Endothelial cell (in vitro differentiated cells): ENCODE results near the gene ALOX15B. TPM values are rescaled to one million over a fixed set of nuclear protein-coding genes. Genes with fewer than 3 reads are reported as not detected.

Experiments used
- DNase-seq: peaks from one replicate; pipeline ENCODE4 v3.0.0; 2021; ENCODE audit warnings: low spot score
- H3K27ac Mint-ChIP-seq: one replicate; pipeline ENCODE4 v1.8.0; 2021; ENCODE audit warnings: mixed read lengths, inconsistent platforms; ENCODE audit not compliant: unreplicated experiment
- H3K27me3 Mint-ChIP-seq: one replicate; pipeline ENCODE4 v1.8.0; 2021; ENCODE audit warnings: mild to moderate bottlenecking, moderate library complexity, mixed read lengths, inconsistent platforms; ENCODE audit not compliant: unreplicated experiment
- H3K36me3 Mint-ChIP-seq: one replicate; pipeline ENCODE4 v1.8.0; 2021; ENCODE audit warnings: mild to moderate bottlenecking, low read depth, mixed read lengths, inconsistent platforms; ENCODE audit not compliant: unreplicated experiment
- H3K4me1 Mint-ChIP-seq: one replicate; pipeline ENCODE4 v1.8.0; 2021; ENCODE audit warnings: mild to moderate bottlenecking, mixed read lengths, inconsistent platforms; ENCODE audit not compliant: unreplicated experiment
- H3K4me3 Mint-ChIP-seq: one replicate; pipeline ENCODE4 v1.8.0; 2021; ENCODE audit warnings: mild to moderate bottlenecking, mixed read lengths, inconsistent platforms; ENCODE audit not compliant: unreplicated experiment
- H3K9me3 Mint-ChIP-seq: one replicate; pipeline ENCODE4 v1.8.0; 2021; ENCODE audit warnings: mixed read lengths, inconsistent platforms; ENCODE audit not compliant: unreplicated experiment
- CTCF ChIP-seq: fragments of 200-600 bp; sonication (generic); IDR thresholded peaks from one replicate; pipeline ENCODE4 v1.5.0; 2021; ENCODE audit warnings: antibody characterized with exemption; ENCODE audit not compliant: unreplicated experiment
- total RNA-seq: library from RNA; stranded (reverse); fragmentation: NEBNext Ultra II Directional; extraction: Animal tissue kit (Norgen Biotek cat#: 25700); gene quantifications from one replicate; pipeline ENCODE4 v1.2.1, GENCODE V29; 2021; ENCODE audit not compliant: unreplicated experiment

ALOX15B gene
- total RNA-seq, 1 donor from 2014 or later, result 0.13 TPM

- H3K9me3 Mint-ChIP-seq, result no peaks in the 10 kb centered on the region
- H3K36me3 Mint-ChIP-seq, result no peaks in the 10 kb centered on the region
- H3K27ac Mint-ChIP-seq, result peak overlapping the region; percentile 33
- peaks cover 1% of the 10 kb centered on the region for H3K27me3 Mint-ChIP-seq
- H3K4me3 Mint-ChIP-seq, result no peak overlapping the region
- peaks cover 15% of the 10 kb centered on the region for H3K4me1 Mint-ChIP-seq
- no peak for DNase-seq
- no peak for TF ChIP-seq CTCF
Observed at GRCh38 chr17:8056232-8056975, 17.5 kb downstream of the ALOX15B start.

GRCh38 chr17:8056976-8057625, 18.2 kb downstream of the ALOX15B start:
- Mint-ChIP-seq H3K9me3 (no peaks in the 10 kb centered on the region), H3K27me3 (peaks cover 7% of the 10 kb centered on the region), H3K4me3 (peak overlapping the region; percentile 52), H3K4me1 (peaks cover 15% of the 10 kb centered on the region), H3K27ac (peak overlapping the region; percentile 33), H3K36me3 (no peaks in the 10 kb centered on the region)
- DNase-seq, result no peak
- no peak for TF ChIP-seq CTCF

GRCh38 chr17:8057691-8058114, 18.8 kb downstream of the ALOX15B start:
- DNase-seq, result peak; percentile 52
- TF ChIP-seq CTCF, result peak; percentile 67
- no peak overlapping the region for H3K27ac Mint-ChIP-seq
- H3K4me3 Mint-ChIP-seq, result no peak overlapping the region
- H3K4me1 Mint-ChIP-seq, result peaks cover 18% of the 10 kb centered on the region
- H3K9me3 Mint-ChIP-seq, result no peaks in the 10 kb centered on the region
- H3K27me3 Mint-ChIP-seq, result peaks cover 11% of the 10 kb centered on the region
- no peaks in the 10 kb centered on the region for H3K36me3 Mint-ChIP-seq

- no peak for DNase-seq
Observed at GRCh38 chr17:8059131-8059530, 20.3 kb downstream of the ALOX15B start.

More at GRCh38 chr17:8059131-8059530, 20.3 kb downstream of the ALOX15B start:
- peaks cover 26% of the 10 kb centered on the region for H3K4me1 Mint-ChIP-seq
- H3K27me3 Mint-ChIP-seq, result peaks cover 17% of the 10 kb centered on the region
- no peak overlapping the region for H3K27ac Mint-ChIP-seq
- H3K9me3 Mint-ChIP-seq, result no peaks in the 10 kb centered on the region
- H3K4me3 Mint-ChIP-seq, result no peak overlapping the region
- H3K36me3 Mint-ChIP-seq, result no peaks in the 10 kb centered on the region
- TF ChIP-seq CTCF, result no peak
